Measurements from ENCODE around the gene ST14. TPM values are rescaled to one million over a fixed set of nuclear protein-coding genes. Genes with fewer than 3 reads are reported as not detected.

Gene ST14
- total RNA-seq, 1 donor from 2014 or later, result 22.6 TPM

DNA sequence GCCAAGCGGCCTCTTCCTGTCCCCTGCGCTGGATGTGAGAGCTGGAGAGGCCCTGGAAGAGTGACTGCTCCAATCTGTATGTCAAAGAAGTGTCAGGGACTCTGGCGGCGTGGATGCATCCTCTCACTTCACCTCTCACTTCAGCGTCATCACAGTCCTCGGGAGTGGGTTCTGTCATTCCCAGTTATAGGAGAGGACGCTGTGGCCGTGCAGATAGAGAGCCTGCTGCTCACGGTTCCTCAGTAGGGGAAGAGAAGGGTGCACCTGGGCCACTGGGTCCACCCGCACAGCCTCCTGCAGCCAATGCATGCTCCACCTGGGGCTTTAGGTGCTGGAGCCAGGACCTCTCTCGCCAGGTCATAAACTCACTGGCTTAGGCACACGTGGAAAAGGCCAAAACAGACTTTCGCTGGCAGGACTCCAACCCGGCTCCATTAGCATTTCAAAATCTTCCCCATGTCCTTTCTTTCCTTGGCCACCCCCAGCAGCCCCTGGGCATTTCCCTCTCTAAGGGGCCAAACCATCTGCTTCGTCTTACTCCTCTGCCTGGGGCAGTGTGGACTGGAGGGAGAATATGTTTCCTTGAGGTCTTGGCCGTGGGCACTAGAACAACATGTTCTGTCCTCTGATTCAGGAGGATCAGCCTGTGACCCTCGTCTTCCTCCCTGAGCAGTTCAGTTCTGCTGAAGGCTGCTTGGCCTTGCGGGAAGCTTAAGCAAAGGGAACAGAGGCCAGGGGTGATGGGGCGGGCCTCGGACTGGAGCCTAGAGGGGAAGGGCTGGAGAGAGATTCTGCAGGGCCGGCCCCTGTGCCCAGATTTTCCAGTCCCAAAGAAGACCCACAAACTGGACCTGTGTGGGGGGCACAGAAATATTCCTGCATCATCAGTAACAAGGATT is 57.8 kb downstream of the ST14 start:
- H3K4me3 Mint-ChIP-seq, result no peak overlapping the region
- H3K27me3 Mint-ChIP-seq, result no peaks in the 10 kb centered on the region
- ATAC-seq (ENCODE audit: low read depth) (no peak), DNase-seq (no peak)
- intact Hi-C loops (cut with micrococcal nuclease), result no loop called here
- H3K27ac Mint-ChIP-seq, result no peak overlapping the region
- no peaks in the 10 kb centered on the region for H3K36me3 Mint-ChIP-seq (ENCODE audit: low read depth)
- H3K4me1 Mint-ChIP-seq, result peaks cover 6% of the 10 kb centered on the region
- TF ChIP-seq, protein P1, sequence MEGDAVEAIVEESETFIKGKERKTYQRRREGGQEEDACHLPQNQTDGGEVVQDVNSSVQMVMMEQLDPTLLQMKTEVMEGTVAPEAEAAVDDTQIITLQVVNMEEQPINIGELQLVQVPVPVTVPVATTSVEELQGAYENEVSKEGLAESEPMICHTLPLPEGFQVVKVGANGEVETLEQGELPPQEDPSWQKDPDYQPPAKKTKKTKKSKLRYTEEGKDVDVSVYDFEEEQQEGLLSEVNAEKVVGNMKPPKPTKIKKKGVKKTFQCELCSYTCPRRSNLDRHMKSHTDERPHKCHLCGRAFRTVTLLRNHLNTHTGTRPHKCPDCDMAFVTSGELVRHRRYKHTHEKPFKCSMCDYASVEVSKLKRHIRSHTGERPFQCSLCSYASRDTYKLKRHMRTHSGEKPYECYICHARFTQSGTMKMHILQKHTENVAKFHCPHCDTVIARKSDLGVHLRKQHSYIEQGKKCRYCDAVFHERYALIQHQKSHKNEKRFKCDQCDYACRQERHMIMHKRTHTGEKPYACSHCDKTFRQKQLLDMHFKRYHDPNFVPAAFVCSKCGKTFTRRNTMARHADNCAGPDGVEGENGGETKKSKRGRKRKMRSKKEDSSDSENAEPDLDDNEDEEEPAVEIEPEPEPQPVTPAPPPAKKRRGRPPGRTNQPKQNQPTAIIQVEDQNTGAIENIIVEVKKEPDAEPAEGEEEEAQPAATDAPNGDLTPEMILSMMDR (IDR thresholded peaks at IDR 0.05), result no peak
- CTCF ChIA-PET, result interaction anchor here (1.1 kb wide), 1 partner anchor 644 kb away, joined by 4 read pairs; no protein-coding TSS in a partner anchor
- POLR2A ChIA-PET, result no interaction called here
- no peaks in the 10 kb centered on the region for H3K9me3 Mint-ChIP-seq

DNA sequence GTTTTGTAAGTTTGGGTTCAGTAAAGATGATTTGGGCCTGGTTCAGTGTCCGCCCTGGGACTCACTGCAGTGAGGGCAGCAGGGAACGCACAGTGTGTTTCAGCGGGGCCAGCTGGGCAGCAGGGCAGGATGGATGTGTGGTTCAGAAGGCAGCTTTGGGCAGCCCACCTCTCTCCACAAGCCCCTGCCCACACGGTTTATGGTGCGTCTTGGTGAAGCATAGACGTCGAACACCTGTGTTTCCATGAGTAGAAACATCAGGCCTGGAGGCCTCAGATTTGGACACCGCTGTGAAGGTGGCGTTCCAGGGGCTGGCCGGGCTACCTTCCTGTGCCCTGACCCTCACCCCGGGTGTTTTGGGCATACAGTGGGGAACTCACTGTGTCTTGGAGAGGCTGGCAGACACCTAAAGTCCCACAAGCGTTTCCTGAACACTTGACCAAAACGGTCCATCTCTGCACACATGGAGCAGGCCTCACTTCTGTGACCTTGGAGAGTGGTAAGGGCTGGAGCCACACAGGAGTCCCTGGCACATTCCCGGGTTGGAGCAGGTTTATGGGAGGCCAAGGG is 59.0 kb downstream of the ST14 start:
- Mint-ChIP-seq H3K4me1 (no peaks in the 10 kb centered on the region), H3K4me3 (no peak overlapping the region), H3K27me3 (no peaks in the 10 kb centered on the region), H3K36me3 (ENCODE audit: low read depth) (no peaks in the 10 kb centered on the region), H3K27ac (no peak overlapping the region), H3K9me3 (no peaks in the 10 kb centered on the region)
- ChIA-PET POLR2A (no interaction called here), CTCF (interaction anchor here (1.1 kb wide), 1 partner anchor 643 kb away, joined by 4 read pairs; no protein-coding TSS in a partner anchor)
- ATAC-seq (ENCODE audit: low read depth) (no peak), DNase-seq (no peak)
- intact Hi-C loops (cut with micrococcal nuclease), result no loop called here
- TF ChIP-seq, protein P1 (IDR thresholded peaks at IDR 0.05), result no peak

- no peak overlapping the region for H3K4me3 Mint-ChIP-seq
- H3K36me3 Mint-ChIP-seq (ENCODE audit: low read depth), result no peaks in the 10 kb centered on the region
- intact Hi-C loops (cut with micrococcal nuclease), result no loop called here
- POLR2A ChIA-PET, result no interaction called here
- TF ChIP-seq, protein P1 (IDR thresholded peaks at IDR 0.05), result no peak
- H3K27me3 Mint-ChIP-seq, result no peaks in the 10 kb centered on the region
- no peaks in the 10 kb centered on the region for H3K4me1 Mint-ChIP-seq
- H3K9me3 Mint-ChIP-seq, result no peaks in the 10 kb centered on the region
- CTCF ChIA-PET, result no interaction called here
- DNase-seq (no peak), ATAC-seq (ENCODE audit: low read depth) (no peak)
- H3K27ac Mint-ChIP-seq, result no peak overlapping the region
These were observed 59.6 kb downstream of the ST14 start for GRCh38 chr11:130219148-130219547.

- TF ChIP-seq, protein P1 (IDR thresholded peaks at IDR 0.05), result no peak
- POLR2A ChIA-PET, result no interaction called here
- Mint-ChIP-seq H3K4me3 (no peak overlapping the region), H3K36me3 (ENCODE audit: low read depth) (peaks cover 2% of the 10 kb centered on the region), H3K27ac (no peak overlapping the region), H3K4me1 (no peaks in the 10 kb centered on the region), H3K9me3 (no peaks in the 10 kb centered on the region), H3K27me3 (no peaks in the 10 kb centered on the region)
- no peak for ATAC-seq (ENCODE audit: low read depth)
- intact Hi-C loops (cut with micrococcal nuclease), result no loop called here
- no peak for DNase-seq
- CTCF ChIA-PET, result interaction anchor here (1.3 kb wide), 1 partner anchor 642 kb away, joined by 4 read pairs; no protein-coding TSS in a partner anchor
These were observed 60.9 kb downstream of the ST14 start for GRCh38 chr11:130220311-130221035.
